HTERT RPE-1 (cell line): ENCODE measurements around the gene TIRAP.

ENCODE experiments used
- in situ Hi-C: fragments of 300-500 bp; cut with MboI; formaldehyde crosslinking; loops from 4 replicates; pipeline ENCODE4 v1.14.3; 2020; ENCODE audit warnings: low sequenced_read_pairs

Gene TIRAP

DNA sequence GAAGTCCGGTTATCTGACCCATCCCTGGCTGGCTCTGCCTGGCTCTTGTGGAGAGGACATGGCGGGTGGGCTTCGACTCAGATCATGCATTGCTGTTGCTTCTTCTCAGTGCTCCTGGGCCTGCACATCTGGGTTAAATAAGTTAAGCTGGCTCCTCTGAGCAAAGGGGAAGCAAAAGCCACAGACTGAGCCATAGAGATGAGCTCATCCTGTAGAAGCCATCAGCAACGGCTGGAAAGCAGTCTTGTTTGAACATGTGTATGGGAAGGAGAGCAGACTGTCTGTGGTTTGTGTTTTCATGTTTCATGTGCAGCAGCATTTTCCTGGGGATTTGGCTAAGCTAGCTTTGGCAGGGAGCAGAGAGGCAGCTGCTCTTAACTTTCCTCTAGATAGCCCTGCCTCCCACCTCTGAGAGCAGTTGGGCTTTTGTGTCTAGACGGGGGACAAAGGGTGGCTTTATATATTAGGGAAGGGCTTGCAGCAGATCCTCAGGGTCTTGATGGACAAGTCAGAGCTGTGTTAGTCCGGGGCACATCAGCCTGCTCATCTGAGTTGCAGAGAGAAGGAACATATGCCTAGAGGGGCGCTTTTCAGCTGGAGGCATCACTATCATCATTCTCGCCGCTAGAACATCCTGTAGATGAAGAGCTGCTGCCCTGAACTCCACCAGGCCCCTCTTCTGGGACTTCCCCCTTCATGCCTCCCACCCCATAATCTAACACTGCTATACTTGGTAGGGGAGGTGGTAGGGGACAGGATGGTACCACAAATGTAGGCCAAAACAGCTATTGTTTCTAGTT, 35.9 kb downstream of the TIRAP start:
- in situ Hi-C loops = no loop called here

DNA sequence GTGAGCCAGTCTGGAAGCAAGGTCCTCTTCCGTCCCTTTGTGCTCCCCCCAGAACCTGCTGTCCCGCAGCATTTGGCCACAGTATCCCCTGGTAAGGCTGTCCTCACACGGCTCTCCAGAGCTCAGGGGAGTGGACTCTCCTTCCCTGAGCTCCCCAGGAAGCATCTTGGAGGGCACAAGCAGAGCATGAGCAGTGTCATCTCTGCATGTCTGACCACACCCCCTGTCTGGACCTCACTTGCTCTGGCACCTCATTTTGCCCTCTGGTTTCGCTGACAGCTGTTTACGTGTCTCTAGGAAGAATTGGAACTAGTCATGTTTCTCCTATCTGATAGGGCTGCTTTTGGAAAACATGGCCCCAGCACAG, 36.5 kb downstream of the TIRAP start:
- in situ Hi-C loops = no loop called here

DNA sequence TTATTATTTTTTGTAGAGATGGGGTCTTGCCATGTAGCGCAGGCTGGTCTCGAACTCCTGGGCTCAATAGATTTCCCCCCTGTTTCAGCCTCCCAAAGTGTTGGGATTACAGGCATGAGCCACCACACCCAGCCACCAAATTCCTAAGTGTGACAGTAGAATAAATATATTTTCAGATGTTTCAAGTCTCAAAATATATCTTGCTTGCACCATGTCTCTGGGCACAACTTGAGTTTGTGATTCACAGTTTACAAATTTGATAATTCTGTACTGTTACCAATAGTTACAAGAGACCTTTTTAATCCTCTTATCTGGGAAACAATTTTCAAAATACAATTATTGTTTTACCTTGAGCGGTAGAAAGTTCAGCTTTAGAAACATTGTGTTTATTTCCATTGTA, 40.1 kb downstream of the TIRAP start:
- in situ Hi-C loops = no loop called here

DNA sequence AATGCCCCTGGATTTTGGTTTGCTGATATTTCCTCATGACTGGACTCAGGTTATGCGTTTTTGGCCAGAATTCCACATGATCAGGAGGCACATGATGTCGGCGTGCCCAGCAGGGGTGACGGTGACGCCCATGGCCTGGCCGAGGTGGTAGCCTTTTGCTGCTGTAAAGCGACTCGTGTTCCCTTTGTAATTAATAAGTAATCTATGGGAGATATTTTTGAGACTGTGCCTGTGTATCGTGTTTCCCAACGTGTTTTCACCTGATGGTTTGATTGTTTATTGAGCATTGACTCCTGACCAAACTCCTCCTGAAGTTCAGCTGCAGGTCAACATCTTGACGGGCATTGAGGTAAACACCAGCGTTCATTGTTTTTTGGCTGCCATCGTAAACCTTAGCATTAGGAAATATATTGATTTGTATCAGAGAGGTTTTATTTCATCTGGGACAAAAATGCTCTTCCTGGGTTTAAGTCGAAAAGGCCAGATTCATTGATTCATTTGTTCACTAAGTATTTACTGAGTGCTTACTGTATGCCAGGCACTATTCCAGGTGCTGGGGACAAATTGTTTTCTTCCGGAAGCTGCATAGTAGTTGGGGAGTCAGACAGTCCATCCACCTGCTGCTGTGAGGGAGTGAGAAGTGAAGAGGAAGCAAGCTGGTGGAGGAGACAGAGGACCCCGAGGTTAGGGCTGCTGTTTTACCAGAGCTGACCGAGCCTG, 44.5 kb downstream of the TIRAP start:
- in situ Hi-C loops = no loop called here

DNA sequence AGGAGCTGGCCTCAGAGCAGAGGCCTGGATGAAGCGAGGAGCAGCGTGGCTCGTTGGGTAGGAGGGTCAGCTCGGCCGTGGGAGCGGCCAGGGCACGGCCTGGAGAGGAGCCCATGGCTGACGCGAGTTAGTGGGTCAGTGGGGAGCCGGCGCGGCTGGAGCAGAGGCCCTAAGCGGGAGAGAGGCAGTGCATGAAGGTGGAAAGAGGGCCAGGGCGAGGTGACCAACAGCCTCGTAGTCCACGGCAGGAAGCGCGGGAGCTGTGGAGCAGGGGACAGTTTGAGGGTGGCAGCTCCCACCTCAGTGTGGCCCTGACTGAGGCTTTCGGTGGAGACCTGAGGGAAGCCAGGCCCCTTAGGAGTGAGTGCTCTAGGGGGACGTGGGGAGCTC, 45.1 kb downstream of the TIRAP start:
- in situ Hi-C loops = no loop called here

DNA sequence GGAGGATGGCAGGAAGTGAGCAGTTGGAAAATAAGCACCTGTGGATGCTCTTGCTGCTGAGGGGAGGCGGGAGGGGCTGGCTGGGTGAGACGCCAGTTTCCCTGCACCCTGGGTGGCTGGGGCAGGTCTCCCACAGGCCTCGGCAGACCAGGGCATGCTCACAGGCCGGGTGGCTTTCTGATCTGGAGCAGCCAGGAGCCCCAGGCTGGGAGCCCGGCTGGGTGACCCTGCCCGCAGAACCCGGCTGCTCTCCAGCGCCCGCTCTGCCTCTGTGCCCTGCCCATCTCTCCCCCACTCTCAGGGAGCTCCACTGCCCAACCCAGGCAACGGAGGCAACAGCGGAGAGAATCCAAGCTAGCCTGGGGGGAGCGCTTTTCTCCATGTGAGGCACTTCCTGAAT, 45.6 kb downstream of the TIRAP start:
- in situ Hi-C loops = no loop called here

DNA sequence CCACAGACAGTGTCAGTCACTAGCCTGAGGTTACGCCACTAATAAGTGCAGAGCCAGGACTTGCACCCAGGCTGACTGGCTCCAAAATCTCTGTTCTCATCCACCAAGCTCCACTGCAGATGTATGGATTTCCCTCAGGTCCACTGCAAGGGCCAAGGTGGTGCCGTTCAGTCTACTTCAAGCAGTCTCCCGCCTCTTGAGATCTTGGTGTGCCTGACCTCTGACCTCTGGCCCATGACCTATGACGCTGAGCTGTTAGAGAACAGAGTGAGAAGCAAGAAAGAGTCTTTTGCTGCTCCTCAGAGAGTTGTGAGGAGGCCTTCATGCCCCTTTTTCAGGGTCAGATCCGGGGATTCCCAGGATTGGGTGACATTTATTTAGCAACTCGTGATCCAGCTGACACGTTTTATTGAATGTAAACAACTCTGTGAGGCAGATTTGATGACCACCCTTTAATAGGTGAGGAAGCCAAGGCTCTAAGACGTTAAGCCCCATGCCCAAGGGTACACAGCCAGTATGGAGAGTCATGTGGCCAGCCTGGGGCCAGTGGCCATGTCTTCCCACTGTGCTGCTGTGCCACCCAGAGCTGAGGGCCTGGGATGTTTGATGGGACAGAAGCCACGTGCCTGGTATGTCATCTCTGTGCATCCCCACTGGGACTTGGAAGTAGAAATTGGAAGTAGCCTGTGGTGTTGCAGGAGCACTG, 46.2 kb downstream of the TIRAP start:
- in situ Hi-C loops = no loop called here

DNA sequence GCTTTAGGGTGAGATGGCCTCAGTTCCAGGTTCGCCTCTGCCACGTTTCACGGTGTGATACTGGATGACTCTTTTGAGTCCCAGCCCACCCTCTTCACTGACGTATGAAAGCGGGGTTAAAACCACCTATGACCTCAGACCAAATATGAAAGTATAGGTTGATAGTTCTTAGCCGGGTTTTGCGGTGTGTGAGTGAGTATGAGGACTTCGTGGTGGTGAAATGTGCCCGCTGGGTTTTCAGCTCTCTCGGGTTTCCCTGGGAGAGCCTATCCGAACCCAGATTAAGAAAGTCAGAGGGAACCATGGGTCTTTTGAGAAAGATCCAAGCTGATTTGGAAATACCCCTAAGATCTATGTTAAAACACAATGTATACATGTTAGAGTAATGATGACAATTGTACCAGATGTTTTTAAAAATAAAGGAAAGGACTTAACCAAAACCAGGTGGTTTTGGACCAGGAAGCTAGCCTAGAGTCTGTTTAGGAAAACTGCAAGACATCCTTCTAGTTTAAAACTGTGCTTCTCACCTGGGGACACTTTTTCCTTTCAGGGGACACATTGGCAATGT, 46.8 kb downstream of the TIRAP start:
- in situ Hi-C loops = no loop called here

DNA sequence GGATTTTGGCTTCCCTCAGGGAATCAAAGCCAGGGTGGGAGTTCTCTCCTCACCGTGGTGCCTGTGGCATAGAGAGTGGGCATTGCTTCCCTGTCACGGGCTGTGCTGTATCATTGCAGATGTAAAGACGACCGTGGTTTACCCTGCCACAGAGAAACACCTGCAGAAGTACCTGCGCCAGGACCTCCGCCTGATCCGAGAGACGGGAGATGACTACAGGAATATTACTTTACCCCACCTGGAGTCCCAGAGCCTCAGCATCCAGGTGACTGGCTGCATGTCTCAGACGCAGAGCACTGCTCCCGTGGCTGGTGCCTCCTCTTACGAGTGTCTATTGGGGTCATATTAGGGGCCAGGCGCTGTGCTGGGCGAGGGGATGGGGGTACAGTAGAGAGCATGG, 48.4 kb downstream of the TIRAP start:
- in situ Hi-C loops = no loop called here

DNA sequence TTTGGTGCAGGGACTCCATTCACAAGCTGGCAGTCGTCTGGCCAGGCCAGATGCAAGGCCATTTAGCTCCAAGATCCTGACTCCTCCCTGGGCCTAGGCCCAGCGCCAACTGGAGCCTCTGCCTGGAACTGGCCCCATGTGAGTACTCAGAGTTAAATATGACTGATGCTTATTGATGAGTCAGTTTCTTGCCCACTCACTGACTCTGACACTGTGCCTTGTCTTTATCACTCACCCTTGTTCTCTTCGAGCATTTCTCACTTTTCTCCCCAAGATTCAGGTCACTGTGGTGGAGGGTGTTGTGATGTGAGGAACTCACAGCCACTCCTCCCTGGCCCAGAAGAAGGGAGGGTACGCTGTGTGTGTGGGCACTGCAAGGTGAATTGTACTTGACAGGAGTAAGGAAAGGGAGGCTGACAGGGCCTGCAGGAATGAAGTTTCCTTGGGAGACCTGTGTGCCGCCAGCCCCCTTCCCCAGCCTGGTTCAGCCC, 49.4 kb downstream of the TIRAP start:
- in situ Hi-C loops = no loop called here

DNA sequence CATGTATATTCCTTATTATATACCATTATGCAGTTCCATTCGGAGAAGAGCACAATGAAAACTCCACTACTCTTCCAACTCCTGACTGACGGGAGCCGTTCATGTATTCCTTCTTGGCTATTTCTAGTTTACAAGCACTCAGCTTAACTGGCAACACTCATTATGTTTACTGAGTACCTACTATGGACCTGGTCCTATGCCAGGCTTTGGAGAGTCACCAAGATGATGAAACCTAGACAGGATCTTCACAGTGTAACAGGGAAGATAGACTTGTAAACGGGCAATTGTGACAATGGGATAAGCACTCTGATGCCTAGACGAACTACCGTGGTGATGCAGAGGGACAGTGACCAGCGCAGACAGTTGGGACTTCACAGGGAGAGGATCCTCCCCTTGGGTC, 50.2 kb downstream of the TIRAP start:
- in situ Hi-C loops = no loop called here

DNA sequence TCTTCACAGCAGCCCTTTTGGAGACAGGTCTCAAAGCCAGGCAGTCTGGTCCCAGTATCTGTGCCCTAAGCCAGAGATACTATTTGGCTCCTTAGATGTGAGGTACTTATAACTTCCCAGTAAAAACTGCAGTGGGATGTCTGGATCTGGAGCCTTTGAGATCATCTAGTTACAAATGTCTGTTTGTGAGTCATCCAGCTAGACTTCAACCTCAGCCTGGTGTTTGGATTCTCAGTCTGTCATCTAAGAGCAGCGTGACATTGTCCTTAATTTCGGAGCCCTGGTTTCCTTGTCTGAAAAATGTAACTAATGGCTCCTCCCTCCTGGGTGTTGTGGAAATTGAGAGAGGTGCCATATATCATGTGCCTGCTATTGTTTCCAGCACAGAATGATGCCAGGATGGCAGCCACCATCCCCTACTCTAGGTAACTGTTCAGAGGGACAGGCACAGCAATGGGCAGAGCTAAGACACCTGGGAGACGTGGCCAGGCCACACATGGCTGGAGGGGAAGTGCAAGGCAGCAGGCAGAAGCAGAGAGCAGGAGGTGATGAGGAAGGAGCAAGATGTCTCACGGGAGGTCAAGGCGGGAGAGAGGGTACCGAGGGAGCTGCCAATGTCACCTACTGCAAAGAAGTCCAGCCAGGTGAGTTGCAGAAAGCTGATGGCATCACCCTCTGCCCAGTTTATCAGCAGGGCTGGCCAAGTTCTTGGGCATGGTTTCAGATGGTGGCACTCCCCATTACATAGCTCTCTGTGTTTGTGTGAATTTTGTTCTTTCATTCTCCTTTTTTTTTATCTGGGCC, 52.0 kb downstream of the TIRAP start:
- in situ Hi-C loops = no loop called here

DNA sequence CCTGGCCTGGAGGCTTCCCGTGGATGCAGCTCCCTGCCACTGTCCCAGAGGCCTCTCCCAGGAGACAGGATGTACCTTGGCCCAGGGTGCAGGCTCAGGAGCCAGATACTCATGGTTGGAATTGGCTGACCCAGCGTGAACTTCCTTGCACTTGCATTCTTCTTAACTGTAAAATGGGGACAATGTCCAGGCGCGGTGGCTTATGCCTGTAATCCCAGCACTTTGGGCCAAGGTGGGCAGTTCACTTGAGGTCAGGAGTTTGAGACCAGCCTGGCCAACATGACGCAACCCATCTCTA, 52.5 kb downstream of the TIRAP start:
- in situ Hi-C loops = no loop called here

DNA sequence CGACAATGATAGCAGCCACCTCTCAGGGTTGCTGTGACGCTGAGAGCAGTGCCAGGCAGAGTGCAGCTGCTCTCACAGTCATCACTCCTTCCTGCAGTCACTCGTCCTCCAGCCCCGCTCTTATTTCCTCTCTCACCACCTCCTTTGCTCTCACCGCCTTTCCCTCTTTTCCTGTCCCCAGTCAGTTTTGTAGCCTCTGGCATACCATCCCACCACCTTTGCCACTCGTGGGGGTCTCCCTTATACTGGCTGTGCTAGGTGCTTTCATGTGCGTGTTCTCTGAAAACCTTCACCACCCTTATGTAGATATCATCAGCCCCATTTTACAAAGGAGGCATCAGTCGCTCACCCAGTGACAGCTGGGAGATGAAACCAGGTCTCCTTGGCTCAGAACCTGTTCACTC, 53.2 kb downstream of the TIRAP start:
- in situ Hi-C loops = no loop called here

DNA sequence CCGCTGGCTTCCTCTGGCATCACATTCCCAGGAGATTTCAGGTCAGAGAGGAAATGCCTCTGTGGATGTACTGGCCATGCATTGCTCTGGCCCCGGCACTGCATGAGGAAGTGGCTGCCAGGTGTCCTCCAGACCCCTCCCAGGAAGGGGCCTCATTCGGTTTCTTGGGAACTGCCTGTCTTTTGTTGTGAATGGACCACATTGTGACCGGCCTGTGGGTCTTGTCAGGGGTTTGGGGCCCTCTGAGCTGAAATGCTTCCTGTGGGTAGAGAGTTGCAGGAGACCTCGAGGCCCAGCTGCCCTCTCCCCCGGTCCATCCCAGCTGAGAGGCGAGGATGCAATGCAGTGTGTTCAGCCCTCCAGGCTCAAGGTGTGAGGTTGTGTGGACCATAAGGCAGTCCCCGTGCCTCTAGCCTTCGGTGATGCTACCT, 53.8 kb downstream of the TIRAP start:
- in situ Hi-C loops = no loop called here

DNA sequence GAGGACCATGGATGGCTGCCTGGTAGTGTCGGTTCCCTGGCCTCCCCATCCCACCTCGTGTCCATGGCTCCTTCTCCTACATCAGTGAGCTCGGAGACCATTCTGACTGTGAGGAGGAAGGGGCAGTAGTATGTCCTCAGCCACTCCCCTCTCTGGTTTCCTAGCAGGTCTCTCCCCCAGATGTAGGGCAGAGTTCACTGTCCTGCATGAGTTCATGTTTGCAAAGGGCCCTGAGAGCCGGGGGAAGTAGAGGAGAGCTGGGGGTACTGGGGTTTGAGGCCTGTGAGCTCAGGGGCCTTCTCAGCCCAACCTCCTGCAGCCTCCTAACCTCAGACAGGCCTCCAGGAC, 54.2 kb downstream of the TIRAP start:
- in situ Hi-C loops = no loop called here

DNA sequence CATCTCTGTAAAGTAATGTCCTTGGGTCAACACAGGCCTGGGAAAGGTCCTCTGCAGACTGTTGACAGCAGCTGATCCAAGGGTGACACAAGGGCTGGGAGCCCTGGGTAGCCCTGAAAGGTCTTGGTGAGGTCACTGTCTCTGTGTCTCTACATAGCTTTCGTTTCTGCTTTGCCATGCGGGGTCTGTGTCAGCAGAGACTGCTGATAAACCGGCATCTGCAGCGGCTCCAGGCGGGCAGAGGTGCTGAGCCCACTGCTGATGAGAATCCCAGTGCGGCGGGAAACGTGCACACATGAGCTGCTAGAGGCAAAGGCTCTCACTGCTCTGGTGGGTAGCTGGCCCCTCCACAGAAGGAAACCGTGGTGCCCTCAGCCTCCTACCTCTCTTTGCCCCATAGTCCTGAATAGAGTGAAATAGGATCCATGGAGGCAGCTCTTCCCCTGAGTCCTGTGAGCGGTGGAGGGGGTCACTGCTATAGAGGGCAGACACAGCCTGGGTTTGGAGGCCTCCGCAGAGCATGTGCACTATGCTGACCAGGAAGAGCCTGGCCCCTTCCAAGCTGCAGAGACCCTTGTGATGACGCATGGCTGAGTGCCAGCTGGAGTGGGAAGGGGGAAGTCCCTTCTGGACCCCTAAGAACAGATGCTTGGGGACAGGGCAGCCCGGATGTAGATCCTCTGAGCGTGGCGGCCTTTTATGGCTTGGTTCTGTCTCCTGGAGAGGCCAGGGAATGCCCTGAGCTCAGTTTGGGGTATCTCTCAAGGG, 54.8 kb downstream of the TIRAP start:
- in situ Hi-C loops = no loop called here

DNA sequence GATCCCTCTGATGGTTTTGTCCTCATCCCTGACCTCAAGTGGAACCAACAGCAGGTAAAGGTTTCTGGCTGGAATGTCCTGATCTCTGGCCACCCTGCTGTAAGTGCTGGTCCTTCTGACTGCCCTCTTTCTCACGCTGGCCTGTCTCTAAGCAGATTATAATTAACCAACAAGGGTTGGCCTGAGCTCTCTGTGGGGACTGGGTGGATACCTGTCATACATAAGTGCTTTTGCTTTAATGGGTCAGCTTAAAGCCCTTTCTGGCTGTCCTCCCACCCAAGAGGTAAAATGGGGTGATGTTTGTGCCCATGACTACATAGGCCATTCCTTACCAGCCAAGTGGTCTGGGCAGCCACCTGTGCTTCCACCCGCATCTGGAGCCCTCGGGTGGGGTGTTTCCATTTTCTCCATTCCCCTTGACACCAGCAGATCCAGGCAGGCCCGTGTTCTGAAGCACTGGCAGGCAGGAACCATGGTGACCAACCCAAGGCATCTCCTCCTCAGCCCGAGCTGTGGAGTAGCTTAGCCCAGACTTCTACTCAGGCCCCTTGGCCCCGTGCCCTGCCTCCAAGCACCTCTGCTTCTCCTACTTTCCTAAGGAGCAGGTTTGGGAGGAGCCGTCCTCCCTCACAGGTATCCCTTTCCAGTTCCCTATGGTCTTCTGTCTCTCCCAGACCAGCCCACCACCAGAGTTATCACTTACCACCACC, 55.6 kb downstream of the TIRAP start:
- in situ Hi-C loops = no loop called here

DNA sequence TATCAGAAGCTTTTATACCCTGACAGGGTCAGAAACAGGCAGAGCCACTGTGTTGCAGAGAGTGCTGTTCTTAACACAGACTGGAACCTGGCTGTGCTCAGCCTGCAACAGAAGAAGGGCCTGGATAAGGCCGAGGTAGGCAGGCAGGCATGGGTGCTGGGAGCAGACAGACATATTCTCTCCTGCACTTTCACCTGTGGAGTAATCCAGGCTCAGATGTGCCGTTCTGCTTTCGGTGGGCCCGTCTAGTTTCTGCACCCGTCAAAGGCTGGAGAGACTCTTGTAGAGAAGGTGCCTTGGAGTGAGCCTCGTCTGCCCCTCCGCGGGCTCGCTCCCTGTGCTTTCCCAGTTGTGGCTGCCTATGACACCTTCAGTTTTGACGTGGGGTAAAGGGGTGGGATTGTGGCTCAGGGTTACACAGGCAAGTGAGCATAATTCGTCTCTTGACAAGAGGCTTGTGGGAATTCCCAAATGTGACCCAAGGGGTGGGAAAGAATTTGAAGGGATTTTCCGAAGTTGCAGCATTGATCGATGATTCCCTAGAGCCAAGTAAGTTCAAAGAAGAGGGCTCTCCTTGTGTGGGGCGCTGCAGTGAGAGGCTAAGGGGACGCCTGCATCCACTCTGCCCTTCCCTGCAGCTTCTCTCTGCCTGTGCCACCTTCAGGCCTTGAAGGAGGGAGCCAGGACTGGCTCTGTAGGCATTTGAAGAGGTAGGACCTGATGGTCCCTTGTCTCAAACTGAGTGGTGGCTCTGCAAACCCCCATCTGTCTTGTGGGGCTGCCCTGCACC, 56.4 kb downstream of the TIRAP start:
- in situ Hi-C loops = no loop called here
